Neural cell (in vitro differentiated cells): ENCODE measurements around the gene CYP1A2. TPM values are rescaled to one million over a fixed set of nuclear protein-coding genes. Genes with fewer than 3 reads are reported as not detected.

Experiments
- H2AFZ ChIP-seq: fragments of 200-600, 300-800 bp; sonication (generic), shearing (Covaris generic); 2 replicates; pipeline ENCODE4 v1.6.0; 2014; ENCODE audit warnings: low read depth, mild to moderate bottlenecking, antibody characterized with exemption, low read length, moderate library complexity
- H3F3A ChIP-seq: fragments of 200-600 bp; shearing (Covaris generic); 2 replicates; pipeline ENCODE4 v1.6.1; 2016; ENCODE audit warnings: mild to moderate bottlenecking, moderate library complexity, mixed read lengths, antibody characterized with exemption, low read length; ENCODE audit not compliant: insufficient read depth, poor library complexity, severe bottlenecking
- H3K27ac ChIP-seq: fragments of 200-600, 300-800 bp; sonication (generic), shearing (Covaris generic); 2 replicates; pipeline ENCODE4 v1.5.1; 2014; ENCODE audit warnings: mild to moderate bottlenecking, low read length, moderate library complexity
- H3K27me3 ChIP-seq: fragments of 300-800, 200-600 bp; sonication (generic), shearing (Covaris generic); 2 replicates; pipeline ENCODE4 v1.6.0; 2014; ENCODE audit warnings: mild to moderate bottlenecking, low read depth, low read length, moderate library complexity; ENCODE audit not compliant: insufficient read depth
- H3K36me3 ChIP-seq: fragments of 300-800, 200-600 bp; sonication (generic), shearing (Covaris generic); 2 replicates; pipeline ENCODE4 v1.5.1; 2014; ENCODE audit warnings: mild to moderate bottlenecking, antibody characterized with exemption, low read length, moderate library complexity; ENCODE audit not compliant: insufficient read depth
- H3K4me2 ChIP-seq: fragments of 300-800, 200-600 bp; sonication (generic), shearing (Covaris generic); 2 replicates; pipeline ENCODE4 v1.6.0; 2014; ENCODE audit warnings: mild to moderate bottlenecking, low read length
- H3K4me3 ChIP-seq: fragments of 300-800, 200-600 bp; sonication (generic), shearing (Covaris generic); 2 replicates; pipeline ENCODE4 v1.5.1; 2014; ENCODE audit warnings: mild to moderate bottlenecking, low read length, moderate library complexity
- H3K79me2 ChIP-seq: fragments of 200-600 bp; shearing (Covaris generic); replicated peaks from 2 replicates; pipeline ENCODE4 v1.6.0; 2014; ENCODE audit warnings: mild to moderate bottlenecking, low read length, moderate library complexity; ENCODE audit not compliant: insufficient read depth
- H3K9ac ChIP-seq: fragments of 300-800, 200-600 bp; sonication (generic), shearing (Covaris generic); 2 replicates; pipeline ENCODE4 v1.6.1; 2016; ENCODE audit warnings: mild to moderate bottlenecking, low read length, mixed read lengths
- H3K9me2 ChIP-seq: fragments of 200-600 bp; shearing (Covaris generic); 2 replicates; pipeline ENCODE4 v1.6.1; 2016; ENCODE audit warnings: mild to moderate bottlenecking, low read length, mixed read lengths; ENCODE audit not compliant: insufficient read depth
- H3K9me3 ChIP-seq: fragments of 200-600, 300-800 bp; sonication (generic), shearing (Covaris generic); 2 replicates; pipeline ENCODE4 v1.6.1; 2016; ENCODE audit warnings: mild to moderate bottlenecking, mixed run types, low read length, moderate library complexity, mixed read lengths
- H4K20me1 ChIP-seq: fragments of 200-600 bp; shearing (Covaris generic); 2 replicates; pipeline ENCODE4 v1.6.1; 2016; ENCODE audit warnings: mild to moderate bottlenecking, mixed run types; ENCODE audit not compliant: insufficient read depth
- EP300 ChIP-seq: fragments of 450-650 bp; conservative IDR thresholded peaks from 2 replicates; pipeline ENCODE4 v1.6.1; 2014; ENCODE audit warnings: antibody characterized with exemption, mild to moderate bottlenecking, moderate library complexity; ENCODE audit not compliant: poor library complexity, severe bottlenecking
- EZH2 ChIP-seq: fragments of 200-600, 300-800 bp; shearing (Covaris generic), sonication (generic); IDR thresholded peaks from 2 replicates; pipeline ENCODE4 v1.6.1; 2014; ENCODE audit warnings: antibody characterized with exemption, low read length, borderline replicate concordance, mild to moderate bottlenecking; ENCODE audit not compliant: insufficient read depth, poor library complexity, severe bottlenecking
- MXI1 ChIP-seq: fragments of 450-650 bp; conservative IDR thresholded peaks from 2 replicates; pipeline ENCODE4 v1.6.1; 2014; ENCODE audit warnings: antibody characterized with exemption, mild to moderate bottlenecking; ENCODE audit not compliant: poor library complexity, severe bottlenecking
- POLR2AphosphoS5 ChIP-seq: IDR thresholded peaks from 2 replicates; pipeline ENCODE4 v1.6.1; 2012
- RAD21 ChIP-seq: fragments of 450-650 bp; conservative IDR thresholded peaks from 2 replicates; pipeline ENCODE4 v1.6.1; 2014; ENCODE audit warnings: antibody characterized with exemption, mild to moderate bottlenecking, moderate library complexity
- REST ChIP-seq: IDR thresholded peaks from 2 replicates; pipeline ENCODE4 v1.6.1; 2012; ENCODE audit warnings: borderline replicate concordance
- SMC3 ChIP-seq: fragments of 450-650 bp; conservative IDR thresholded peaks from 2 replicates; pipeline ENCODE4 v1.6.1; 2014; ENCODE audit warnings: antibody characterized with exemption, mild to moderate bottlenecking, moderate library complexity; ENCODE audit not compliant: poor library complexity
- TAF1 ChIP-seq: IDR thresholded peaks from 2 replicates; pipeline ENCODE4 v1.6.1; 2012; ENCODE audit warnings: low read depth
- polyA plus RNA-seq: library from polyadenylated mRNA; depleted of rRNA; stranded (reverse); fragments of >200 nt; gene quantifications from 2 replicates; pipeline ENCODE4 v1.2.3, GENCODE V29; 2014
- TF ChIP-seq, protein P1 (sequence below): fragments of 450-650 bp; IDR thresholded peaks from 2 replicates; pipeline ENCODE4 v1.5.1; 2014; ENCODE audit warnings: antibody characterized with exemption, mild to moderate bottlenecking, moderate library complexity; ENCODE audit not compliant: poor library complexity, severe bottlenecking

Gene CYP1A2
- polyA plus RNA-seq, 1 donor from 2014 or later: not detected

DNA sequence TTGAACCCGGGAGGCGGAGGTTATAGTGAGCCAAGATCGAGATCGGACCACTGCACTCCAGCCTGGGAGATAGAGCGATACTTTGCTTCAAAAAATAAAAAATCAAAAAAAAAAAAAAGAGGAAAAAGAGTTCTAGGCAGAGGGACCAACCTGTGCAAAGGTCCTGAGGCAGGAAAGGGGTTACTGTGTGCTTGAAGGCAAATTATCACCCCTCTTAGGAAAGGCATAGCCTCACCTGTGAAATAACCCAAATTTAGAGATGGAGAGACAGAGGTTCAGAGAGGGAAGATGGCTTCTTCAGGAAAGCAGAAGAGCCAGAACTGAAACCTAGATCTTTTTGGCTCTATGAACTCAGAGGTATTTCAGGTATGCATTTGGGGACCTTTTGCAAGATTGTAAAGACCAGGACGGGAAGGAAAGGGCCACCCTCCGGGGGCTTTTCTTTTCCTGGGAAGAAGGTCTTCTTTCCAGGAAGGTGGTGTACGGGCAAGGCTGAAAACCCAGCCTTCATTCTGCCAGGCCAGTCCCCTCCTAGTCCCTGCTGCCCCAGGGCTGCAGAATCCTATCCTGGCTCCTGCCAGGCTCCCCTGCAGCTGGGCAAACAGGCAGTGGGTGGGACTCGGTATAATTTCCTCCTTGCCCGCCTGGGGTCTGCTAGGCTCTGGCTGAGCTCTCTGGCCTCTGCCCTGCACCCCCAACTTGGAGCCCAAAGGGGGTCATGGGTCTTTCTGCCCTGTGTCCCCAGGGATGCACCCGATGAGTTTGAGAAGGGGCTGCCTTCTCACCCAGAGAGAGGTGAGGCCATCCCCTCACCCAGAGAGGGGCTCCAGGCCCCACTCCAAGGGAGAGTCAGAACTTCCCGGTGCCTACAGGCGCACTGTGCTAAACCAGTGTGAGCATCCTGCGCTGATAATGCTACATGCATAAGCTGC, 18.8 kb downstream of the CYP1A2 start:
- TF ChIP-seq SMC3 (no peak), MXI1 (no peak), REST (no peak), TAF1 (no peak), RAD21 (no peak), EZH2 (no peak), POLR2AphosphoS5 (no peak), EP300 (no peak)
- TF ChIP-seq, protein P1, sequence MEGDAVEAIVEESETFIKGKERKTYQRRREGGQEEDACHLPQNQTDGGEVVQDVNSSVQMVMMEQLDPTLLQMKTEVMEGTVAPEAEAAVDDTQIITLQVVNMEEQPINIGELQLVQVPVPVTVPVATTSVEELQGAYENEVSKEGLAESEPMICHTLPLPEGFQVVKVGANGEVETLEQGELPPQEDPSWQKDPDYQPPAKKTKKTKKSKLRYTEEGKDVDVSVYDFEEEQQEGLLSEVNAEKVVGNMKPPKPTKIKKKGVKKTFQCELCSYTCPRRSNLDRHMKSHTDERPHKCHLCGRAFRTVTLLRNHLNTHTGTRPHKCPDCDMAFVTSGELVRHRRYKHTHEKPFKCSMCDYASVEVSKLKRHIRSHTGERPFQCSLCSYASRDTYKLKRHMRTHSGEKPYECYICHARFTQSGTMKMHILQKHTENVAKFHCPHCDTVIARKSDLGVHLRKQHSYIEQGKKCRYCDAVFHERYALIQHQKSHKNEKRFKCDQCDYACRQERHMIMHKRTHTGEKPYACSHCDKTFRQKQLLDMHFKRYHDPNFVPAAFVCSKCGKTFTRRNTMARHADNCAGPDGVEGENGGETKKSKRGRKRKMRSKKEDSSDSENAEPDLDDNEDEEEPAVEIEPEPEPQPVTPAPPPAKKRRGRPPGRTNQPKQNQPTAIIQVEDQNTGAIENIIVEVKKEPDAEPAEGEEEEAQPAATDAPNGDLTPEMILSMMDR: no peak
- no peaks in the 10 kb centered on the region for H3F3A ChIP-seq
- no peaks in the 10 kb centered on the region for H4K20me1 ChIP-seq
- H3K36me3 ChIP-seq: no peaks in the 10 kb centered on the region
- H3K27me3 ChIP-seq: no peaks in the 10 kb centered on the region
- no peak overlapping the region for H3K4me2 ChIP-seq
- H3K9me2 ChIP-seq: no peaks in the 10 kb centered on the region
- no peaks in the 10 kb centered on the region for H3K79me2 ChIP-seq
- no peaks in the 10 kb centered on the region for H3K9me3 ChIP-seq
- H2AFZ ChIP-seq: no peak overlapping the region
- H3K4me3 ChIP-seq: no peak overlapping the region
- no peak overlapping the region for H3K9ac ChIP-seq
- no peak overlapping the region for H3K27ac ChIP-seq

DNA sequence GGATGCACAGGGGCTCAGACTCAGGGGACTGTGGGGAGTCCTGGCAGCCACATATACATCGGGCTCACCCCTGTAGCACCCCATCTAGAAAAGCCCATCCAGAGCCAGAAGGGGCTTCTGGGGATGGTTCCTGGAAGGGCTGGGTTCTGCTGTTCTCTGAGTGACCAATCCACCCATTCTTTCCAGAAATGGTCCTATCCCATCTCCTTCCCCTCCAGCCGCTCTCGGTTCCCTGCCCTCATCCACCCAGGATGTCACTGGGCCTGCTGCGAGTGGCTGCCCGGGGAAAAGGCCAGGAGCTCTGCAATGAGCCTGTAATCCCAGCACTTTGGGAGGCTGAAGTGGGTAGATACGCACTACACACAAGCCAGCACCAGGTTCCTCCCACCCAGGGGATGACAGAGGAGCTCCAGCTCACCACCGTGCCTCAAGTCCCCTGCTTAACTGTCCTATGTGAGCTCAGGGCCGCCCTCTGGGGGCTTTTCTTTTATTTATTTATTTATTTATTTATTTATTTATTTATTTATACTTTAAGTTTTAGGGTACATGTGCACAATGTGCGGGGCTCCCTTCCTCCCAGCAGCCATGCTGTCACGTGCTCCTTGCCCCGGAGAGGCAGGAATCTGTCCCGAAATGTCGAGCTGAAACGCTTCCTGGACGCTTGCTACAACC, 19.6 kb downstream of the CYP1A2 start:
- H3K27ac ChIP-seq: no peak overlapping the region
- H3K9me2 ChIP-seq: no peaks in the 10 kb centered on the region
- no peaks in the 10 kb centered on the region for H3K9me3 ChIP-seq
- H4K20me1 ChIP-seq: no peaks in the 10 kb centered on the region
- no peak overlapping the region for H3K4me2 ChIP-seq
- TF ChIP-seq SMC3 (no peak), EP300 (no peak), MXI1 (no peak), TAF1 (no peak), REST (no peak), POLR2AphosphoS5 (no peak), RAD21 (no peak)
- no peaks in the 10 kb centered on the region for H3K79me2 ChIP-seq
- no peak overlapping the region for H3K4me3 ChIP-seq
- H3F3A ChIP-seq: no peaks in the 10 kb centered on the region
- H3K36me3 ChIP-seq: no peaks in the 10 kb centered on the region
- H3K9ac ChIP-seq: no peak overlapping the region
- no peaks in the 10 kb centered on the region for H3K27me3 ChIP-seq
- H2AFZ ChIP-seq: no peak overlapping the region
